ELF-1 (cell line): ENCODE measurements around the gene CC2D2A.

Experiments
- DNase-seq: peaks from one replicate; pipeline ENCODE4 v3.0.0-alpha.2; 2016; ENCODE audit warnings: low read depth, low spot score

CC2D2A gene

GRCh38 chr4:15469402-15470127 is at the start of gene CC2D2A:
Gene CC2D2A (plus strand): TSS chr4:15469882. CDS start chr4:15475933, 6,051 bp downstream.
- peak; percentile 80 for DNase-seq

- DNase-seq = peak; percentile 34
Observed at GRCh38 chr4:15420642-15421041, 49.0 kb upstream of the CC2D2A start.

- no peak for DNase-seq
Observed at GRCh38 chr4:15423285-15423711, 46.4 kb upstream of the CC2D2A start.

GRCh38 chr4:15425520-15425919 is 44.2 kb upstream of the CC2D2A start:
- DNase-seq = no peak

- no peak for DNase-seq
Observed at GRCh38 chr4:15427161-15427560, 42.5 kb upstream of the CC2D2A start.

- no peak for DNase-seq
Observed at GRCh38 chr4:15427701-15428100, 42.0 kb upstream of the CC2D2A start, which contains the start of gene C1QTNF7. Gene C1QTNF7 (plus strand): TSS chr4:15428033. CDS start chr4:15435744, 7,711 bp downstream.

- no peak for DNase-seq
Observed at GRCh38 chr4:15428611-15429010, 41.1 kb upstream of the CC2D2A start.

GRCh38 chr4:15434091-15434490 is 35.6 kb upstream of the CC2D2A start:
- no peak for DNase-seq

GRCh38 chr4:15434676-15435075 is 35.0 kb upstream of the CC2D2A start:
- DNase-seq = no peak

- DNase-seq = no peak
Observed at GRCh38 chr4:15436513-15436912, 33.2 kb upstream of the CC2D2A start.

GRCh38 chr4:15438939-15439524 is 30.6 kb upstream of the CC2D2A start:
- DNase-seq = no peak

- no peak for DNase-seq
Observed at GRCh38 chr4:15443371-15444160, 26.1 kb upstream of the CC2D2A start.

GRCh38 chr4:15444276-15444675 is 25.4 kb upstream of the CC2D2A start:
- no peak for DNase-seq

- no peak for DNase-seq
Observed at GRCh38 chr4:15444879-15445547, 24.7 kb upstream of the CC2D2A start.

GRCh38 chr4:15451181-15451865 is 18.4 kb upstream of the CC2D2A start:
- DNase-seq = no peak

- no peak for DNase-seq
Observed at GRCh38 chr4:15451866-15452765, 17.6 kb upstream of the CC2D2A start.

GRCh38 chr4:15455290-15455689 is 14.4 kb upstream of the CC2D2A start:
- DNase-seq = no peak

- peak; percentile 34 for DNase-seq
Observed at GRCh38 chr4:15457406-15458201, 12.1 kb upstream of the CC2D2A start.

GRCh38 chr4:15458616-15459015 is 11.1 kb upstream of the CC2D2A start:
- DNase-seq = no peak
